SU-DHL-6 (cell line): Measurements from ENCODE around the gene COL1A1.

Experiments used
- H2AFZ ChIP-seq: fragments of 200-600 bp; sonication (generic); 2 replicates; pipeline ENCODE4 v1.6.1; 2014; ENCODE audit warnings: low read depth, mild to moderate bottlenecking, moderate library complexity, mixed read lengths, antibody characterized with exemption, low read length; ENCODE audit not compliant: severe bottlenecking
- H3F3A ChIP-seq: fragments of 200-600 bp; shearing (Covaris generic); 2 replicates; pipeline ENCODE4 v1.6.0; 2016; ENCODE audit warnings: antibody characterized with exemption, mild to moderate bottlenecking; ENCODE audit not compliant: insufficient read depth
- H3K27ac ChIP-seq: fragments of 200-600 bp; sonication (generic); 2 replicates; pipeline ENCODE4 v1.5.1; 2016; ENCODE audit warnings: low read depth, mild to moderate bottlenecking, low read length, moderate library complexity, mixed read lengths
- H3K27me3 ChIP-seq: fragments of 200-600 bp; sonication (generic), shearing (Covaris generic); 2 replicates; pipeline ENCODE4 v1.6.0; 2014; ENCODE audit warnings: mild to moderate bottlenecking, low read length
- H3K36me3 ChIP-seq: fragments of 200-600 bp; sonication (generic); 2 replicates; pipeline ENCODE4 v1.6.1; 2014; ENCODE audit warnings: mild to moderate bottlenecking, low read length, mixed read lengths
- H3K4me2 ChIP-seq: fragments of 300-600, 200-600 bp; shearing (Covaris generic), sonication (generic); 2 replicates; pipeline ENCODE4 v1.6.0; 2014; ENCODE audit warnings: low read length, low read depth, mild to moderate bottlenecking; ENCODE audit not compliant: poor library complexity, severe bottlenecking
- H3K4me3 ChIP-seq: fragments of 200-600 bp; sonication (generic); 2 replicates; pipeline ENCODE4 v1.5.1; 2014; ENCODE audit warnings: antibody characterized with exemption, low read length, mild to moderate bottlenecking, mixed read lengths; ENCODE audit not compliant: insufficient read depth, poor library complexity, severe bottlenecking
- H3K79me2 ChIP-seq: fragments of 200-600 bp; sonication (generic); 2 replicates; pipeline ENCODE4 v1.6.1; 2014; ENCODE audit warnings: mild to moderate bottlenecking, low read length, moderate library complexity; ENCODE audit not compliant: insufficient read depth
- H3K9ac ChIP-seq: fragments of 200-600 bp; sonication (generic); 2 replicates; pipeline ENCODE4 v1.7.0; 2014; ENCODE audit warnings: mild to moderate bottlenecking, low read length
- H3K9me2 ChIP-seq: fragments of 200-600 bp; sonication (generic); replicated peaks from 2 replicates; pipeline ENCODE4 v1.6.1; 2014; ENCODE audit warnings: low read length; ENCODE audit not compliant: insufficient read depth
- H3K9me3 ChIP-seq: fragments of 200-600 bp; sonication (generic); 2 replicates; pipeline ENCODE4 v1.6.1; 2014; ENCODE audit warnings: low read length, mixed read lengths; ENCODE audit not compliant: insufficient read depth
- H4K20me1 ChIP-seq: fragments of 200-600 bp; sonication (generic); 2 replicates; pipeline ENCODE4 v1.6.1; 2014; ENCODE audit warnings: low read depth, mild to moderate bottlenecking, antibody characterized with exemption, low read length, moderate library complexity, mixed read lengths
- CTCF ChIP-seq: fragments of 200-600 bp; sonication (generic); IDR thresholded peaks from one replicate; pipeline ENCODE4 v1.5.1; 2017; ENCODE audit warnings: antibody characterized with exemption, mild to moderate bottlenecking, low read length, moderate library complexity; ENCODE audit not compliant: insufficient read depth, poor library complexity, severe bottlenecking
- EZH2phosphoT487 ChIP-seq: fragments of 200-600 bp; sonication (generic), shearing (Covaris generic); conservative IDR thresholded peaks from 2 replicates; pipeline ENCODE4 v1.6.1; 2018; ENCODE audit warnings: mild to moderate bottlenecking, antibody characterized with exemption, low read length, moderate library complexity, mixed read lengths

COL1A1 gene

GRCh38 chr17:50147841-50148225 lies 53.6 kb downstream of the COL1A1 start:
- Histone ChIP-seq H3K4me2 (peak overlapping the region; percentile 100), H3K36me3 (no peaks in the 10 kb centered on the region), H3K27ac (peak overlapping the region; percentile 95), H3K9ac (peak overlapping the region; percentile 96), H2AFZ (no peak overlapping the region), H3F3A (peaks cover 9% of the 10 kb centered on the region; the same call in 1 of the 2 replicates), H3K79me2 (peaks cover 41% of the 10 kb centered on the region), H3K4me3 (peak overlapping the region; percentile 94), H4K20me1 (no peaks in the 10 kb centered on the region), H3K27me3 (no peaks in the 10 kb centered on the region), H3K9me3 (no peaks in the 10 kb centered on the region), H3K9me2 (no peaks in the 10 kb centered on the region)
- no peak for TF ChIP-seq CTCF

- Histone ChIP-seq H3K9ac (peak overlapping the region; percentile 96), H3K4me3 (peak overlapping the region; percentile 94), H3K27ac (peak overlapping the region; percentile 95), H3F3A (peaks cover 3% of the 10 kb centered on the region; the same call in 1 of the 2 replicates), H3K79me2 (peaks cover 41% of the 10 kb centered on the region), H4K20me1 (no peaks in the 10 kb centered on the region), H3K36me3 (no peaks in the 10 kb centered on the region), H3K9me3 (no peaks in the 10 kb centered on the region), H2AFZ (no peak overlapping the region), H3K4me2 (peak overlapping the region; percentile 100), H3K9me2 (no peaks in the 10 kb centered on the region), H3K27me3 (no peaks in the 10 kb centered on the region)
- no peak for TF ChIP-seq CTCF
- no peak for TF ChIP-seq EZH2phosphoT487
Measured at GRCh38 chr17:50146927-50147665, 54.3 kb downstream of the COL1A1 start.

GRCh38 chr17:50146230-50146926 lies 55.1 kb downstream of the COL1A1 start:
- no peaks in the 10 kb centered on the region for H3K36me3 ChIP-seq
- no peak overlapping the region for H2AFZ ChIP-seq
- peak overlapping the region; percentile 95 for H3K27ac ChIP-seq
- H3K9me2 ChIP-seq = no peaks in the 10 kb centered on the region
- H3K9me3 ChIP-seq = no peaks in the 10 kb centered on the region
- H3F3A ChIP-seq = no peaks in the 10 kb centered on the region; the same call in 1 of the 2 replicates
- peak overlapping the region; percentile 96; the same call in 1 of the 2 replicates for H3K9ac ChIP-seq
- H4K20me1 ChIP-seq = no peaks in the 10 kb centered on the region
- H3K4me2 ChIP-seq = peak overlapping the region; percentile 100
- H3K27me3 ChIP-seq = no peaks in the 10 kb centered on the region
- H3K79me2 ChIP-seq = peaks cover 41% of the 10 kb centered on the region
- H3K4me3 ChIP-seq = no peak overlapping the region
- no peak for TF ChIP-seq CTCF
- TF ChIP-seq EZH2phosphoT487 = no peak
